ENCODE results near the gene STRIT1.

GRCh38 chr3:155327430-155327829, 33.9 kb upstream of the STRIT1 start:
- no peak for TF ChIP-seq CTCF (IDR thresholded peaks at IDR 0.05)
- TF ChIP-seq SIN3A (IDR thresholded peaks at IDR 0.05; ENCODE audit: borderline replicate concordance, insufficient read depth, low read depth, low read length): no peak
- no peak for TF ChIP-seq POLR2AphosphoS5 (IDR thresholded peaks at IDR 0.05; ENCODE audit: low read depth, low read length)
- TF ChIP-seq REST (IDR thresholded peaks at IDR 0.05; ENCODE audit: insufficient read depth in 1 of 2, low read depth in 2 of 2, low read length in 1 of 2): no peak
- no peak for TF ChIP-seq TCF7L2 (IDR thresholded peaks at IDR 0.05; ENCODE audit: low read depth, low read length)

All from Panc1 (cell line).